Measurements from ENCODE around the gene ESRRG. TPM values are rescaled to one million over a fixed set of nuclear protein-coding genes. Genes with fewer than 3 reads are reported as not detected.
"Not testable (repeated sequence)": the region's sequence is repeated elsewhere in the genome, so short reads cannot be mapped to it uniquely, and the experiment has no call there.

ESRRG gene
- polyA plus RNA-seq, 1 donor, result 17.9 TPM

DNA sequence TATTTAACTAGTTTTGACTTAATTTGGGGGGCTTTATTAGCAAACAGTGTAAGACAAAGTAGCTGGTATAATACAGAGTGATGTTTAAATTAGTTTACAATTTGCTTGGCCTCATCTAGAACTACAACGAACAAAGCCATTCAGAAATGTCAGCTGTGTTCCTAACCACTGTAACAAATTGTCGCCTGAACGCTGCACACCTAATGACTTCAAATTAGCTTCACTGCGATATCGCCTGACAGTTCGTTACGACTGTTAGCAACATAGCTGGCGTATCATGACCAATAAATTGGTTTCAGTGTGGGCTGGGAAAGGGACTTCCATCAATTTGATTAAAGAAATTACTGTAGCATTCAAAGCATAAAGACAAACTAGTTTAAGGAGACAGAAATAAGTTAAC lies 160.1 kb downstream of the ESRRG start:
- DNase-seq (ENCODE audit: low read depth), result no peak

GRCh38 chr1:216562383-216562782 lies 160.8 kb downstream of the ESRRG start:
- no peak for DNase-seq (ENCODE audit: low read depth)

DNA sequence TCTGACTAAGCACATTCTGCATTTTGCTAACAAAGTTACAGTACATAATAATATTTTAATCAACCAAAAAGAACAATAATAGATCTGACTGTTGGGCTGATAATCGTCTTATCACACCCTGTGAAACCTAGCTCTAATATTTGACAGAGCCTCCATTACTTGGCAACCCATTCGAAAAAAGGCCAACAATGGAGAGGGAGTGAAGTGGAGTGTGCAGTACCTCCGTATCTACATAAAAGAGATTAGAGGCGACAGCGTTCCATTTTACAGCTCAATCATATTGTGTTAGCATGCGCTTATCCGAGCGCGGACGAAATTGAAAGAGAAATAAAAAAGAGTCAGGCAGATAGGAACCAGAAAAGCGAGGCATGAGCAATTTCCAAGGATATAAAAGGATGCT lies 162.7 kb downstream of the ESRRG start:
- no peak for DNase-seq (ENCODE audit: low read depth)

DNA sequence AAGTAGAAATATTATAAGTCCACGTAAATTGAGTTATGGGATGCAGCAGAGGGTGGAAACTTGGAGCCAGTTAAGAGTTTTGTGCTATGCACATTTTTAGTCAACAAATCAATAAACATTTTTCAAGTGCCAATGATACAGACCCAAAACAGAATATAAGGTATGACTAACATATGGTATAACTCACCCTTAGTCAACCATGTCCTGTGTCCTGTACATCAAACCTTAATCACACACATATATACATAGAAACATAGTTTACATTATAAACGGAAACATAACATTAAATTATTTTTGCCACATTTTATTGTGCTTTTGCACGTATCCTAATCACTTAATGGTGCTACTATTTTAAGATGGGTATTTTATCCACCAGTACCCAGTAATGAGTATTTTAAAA lies 163.9 kb downstream of the ESRRG start:
- no peak for DNase-seq (ENCODE audit: low read depth)

DNA sequence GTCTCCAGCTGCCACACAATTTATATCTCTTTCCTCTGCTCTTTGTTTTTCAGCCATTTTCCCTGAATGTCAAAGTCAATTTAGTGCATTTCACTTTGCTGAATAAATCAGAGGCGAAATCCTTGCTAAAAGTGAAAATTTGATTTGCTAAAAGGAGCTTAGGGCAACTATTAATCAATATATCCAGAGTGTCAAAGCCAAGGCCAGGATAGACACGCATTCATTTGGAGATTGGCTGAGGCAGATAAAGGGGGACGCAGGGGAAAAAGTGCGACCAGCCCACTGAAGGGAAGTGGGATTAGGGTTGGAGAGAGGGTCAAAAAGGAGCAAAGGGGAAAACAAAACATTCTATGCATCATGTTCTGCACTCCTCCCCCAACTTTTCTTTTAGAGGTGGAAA lies 167.6 kb downstream of the ESRRG start:
- DNase-seq (ENCODE audit: low read depth), result no peak

- DNase-seq (ENCODE audit: low read depth), result no peak
These were observed 168.3 kb downstream of the ESRRG start for GRCh38 chr1:216554934-216555333.

DNA sequence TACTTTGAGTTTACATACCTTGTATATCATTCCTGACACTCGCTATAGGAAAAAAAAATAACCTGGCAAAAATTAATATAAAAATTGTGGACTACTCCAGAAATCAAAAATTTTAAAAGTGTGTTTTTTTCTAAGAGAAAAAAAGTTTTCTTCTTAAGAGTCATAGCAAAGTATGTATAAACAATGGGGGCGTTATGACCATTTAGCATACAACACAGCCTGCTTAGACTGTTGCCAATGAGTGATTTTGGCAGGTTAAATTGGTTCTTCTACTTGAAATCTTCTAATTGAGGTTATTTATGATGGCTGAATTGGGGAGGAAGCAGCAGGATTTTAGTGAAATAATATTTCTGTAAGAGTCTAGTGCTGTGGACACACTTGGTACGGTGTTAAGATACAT lies 169.5 kb downstream of the ESRRG start:
- no peak for DNase-seq (ENCODE audit: low read depth)

- DNase-seq (ENCODE audit: low read depth), result no peak
These were observed 170.2 kb downstream of the ESRRG start for GRCh38 chr1:216553040-216553439.

DNA sequence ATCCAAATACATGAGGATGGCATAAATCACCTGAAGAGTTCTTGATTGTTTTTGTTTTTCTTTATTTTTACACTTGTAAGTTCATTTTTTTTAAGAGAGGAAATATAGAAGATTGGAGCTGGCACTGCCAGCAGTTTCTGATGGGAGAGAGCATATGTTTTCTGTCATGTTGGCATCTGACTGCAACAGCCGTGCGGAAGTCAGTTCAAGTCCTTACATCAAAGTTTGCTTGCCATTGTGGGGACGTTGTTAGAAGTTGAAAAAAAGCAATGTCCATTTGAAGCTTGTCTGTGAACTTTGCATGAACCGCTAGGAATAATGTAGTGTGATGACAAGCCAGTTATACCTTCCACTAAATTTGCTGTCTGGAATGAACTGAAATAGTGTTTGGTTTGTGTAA lies 173.4 kb downstream of the ESRRG start:
- DNase-seq (ENCODE audit: low read depth), result no peak

DNA sequence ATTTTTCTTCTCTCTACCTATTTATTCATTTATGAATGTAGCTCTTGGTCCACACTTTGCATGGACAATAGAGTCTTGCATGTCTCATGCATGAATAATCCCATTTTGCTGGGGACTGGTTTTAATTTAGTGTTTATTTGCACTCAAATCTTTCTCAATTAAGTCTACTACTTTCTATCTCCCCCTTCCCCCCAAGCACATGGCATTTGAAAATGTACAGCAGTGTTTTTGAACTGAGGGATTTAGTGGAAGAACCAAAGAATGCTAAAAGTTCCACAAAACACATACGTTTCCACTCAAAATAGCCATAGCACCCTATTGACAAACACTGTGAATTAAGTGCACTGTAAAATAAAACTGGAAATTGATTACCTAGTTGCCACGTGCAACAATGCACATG lies 180.5 kb downstream of the ESRRG start:
- DNase-seq (ENCODE audit: low read depth), result no peak

- DNase-seq (ENCODE audit: low read depth), result no peak
These were observed 181.0 kb downstream of the ESRRG start for GRCh38 chr1:216542263-216542662.

GRCh38 chr1:216535751-216536150 lies 187.5 kb downstream of the ESRRG start:
- DNase-seq (ENCODE audit: low read depth), result no peak

DNA sequence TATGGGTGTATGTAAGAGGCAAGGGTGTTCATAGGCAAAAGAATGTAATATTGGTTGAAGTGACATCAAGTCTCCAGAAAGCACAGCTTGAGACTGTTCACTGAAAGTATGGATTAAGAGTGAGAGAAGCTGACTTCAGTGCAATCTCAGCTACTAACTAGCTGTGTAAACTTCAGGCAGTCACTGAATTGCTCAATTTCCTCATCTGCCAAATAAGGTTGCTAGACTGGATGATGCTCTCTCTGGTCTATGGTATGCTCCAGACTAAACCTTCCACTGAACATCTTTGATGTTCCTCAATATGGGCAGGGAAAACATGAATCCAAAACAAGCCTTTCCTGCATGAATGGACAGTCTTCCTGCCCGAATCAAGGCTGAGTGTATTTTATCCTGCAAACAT lies 188.2 kb downstream of the ESRRG start:
- no peak for DNase-seq (ENCODE audit: low read depth)

GRCh38 chr1:216533776-216534175 lies 189.5 kb downstream of the ESRRG start:
- DNase-seq (ENCODE audit: low read depth), result no peak

GRCh38 chr1:216532251-216532798 lies 190.9 kb downstream of the ESRRG start:
- DNase-seq (ENCODE audit: low read depth), result no peak

GRCh38 chr1:216531263-216532239 lies 191.7 kb downstream of the ESRRG start:
- DNase-seq (ENCODE audit: low read depth), result peak; percentile 22

- not testable (repeated sequence) for DNase-seq (ENCODE audit: low read depth)
These were observed 193.4 kb downstream of the ESRRG start for GRCh38 chr1:216529851-216530250.

- no peak for DNase-seq (ENCODE audit: low read depth)
These were observed 194.4 kb downstream of the ESRRG start for GRCh38 chr1:216528816-216529215.

- no peak for DNase-seq (ENCODE audit: low read depth)
These were observed 199.6 kb downstream of the ESRRG start for GRCh38 chr1:216523449-216524190.

DNA sequence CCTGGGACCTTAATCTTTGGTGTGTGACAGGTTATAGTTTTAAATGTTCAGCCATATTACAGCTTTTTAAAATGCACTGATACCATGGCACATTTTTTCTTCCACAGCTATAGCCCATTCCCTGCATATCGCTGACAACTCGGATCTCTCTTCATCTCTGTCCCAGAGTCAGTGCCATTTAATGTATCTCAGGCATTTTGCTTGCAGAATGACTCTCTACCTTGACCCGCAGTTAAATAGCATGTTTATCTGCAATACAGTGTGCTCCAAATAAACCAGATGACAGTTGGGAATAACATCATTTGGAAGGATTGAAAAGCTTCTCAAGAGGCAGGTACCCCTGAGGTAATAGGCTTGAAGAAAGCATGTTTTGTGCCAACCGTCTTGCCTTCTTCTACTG lies 200.2 kb downstream of the ESRRG start:
- no peak for DNase-seq (ENCODE audit: low read depth)

DNA sequence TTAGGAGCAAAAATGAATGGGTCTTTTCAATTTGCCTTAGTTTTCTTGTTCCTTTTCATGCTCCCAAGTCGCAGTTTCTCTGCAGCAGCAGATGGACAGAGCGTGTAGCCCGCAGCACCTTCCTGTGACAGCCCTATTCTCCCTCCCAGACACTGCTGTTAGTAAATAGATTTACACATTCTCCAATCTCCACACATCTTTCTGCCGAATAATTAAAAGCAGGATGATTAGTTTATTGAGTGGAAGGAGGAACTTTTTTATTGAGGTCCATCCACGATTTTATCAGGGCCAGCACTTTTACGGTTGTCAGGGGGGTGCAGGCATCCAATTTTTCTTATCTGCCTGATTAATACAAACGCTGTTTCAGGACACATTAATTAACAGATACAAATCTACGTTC lies 201.8 kb downstream of the ESRRG start:
- DNase-seq (ENCODE audit: low read depth), result no peak

DNA sequence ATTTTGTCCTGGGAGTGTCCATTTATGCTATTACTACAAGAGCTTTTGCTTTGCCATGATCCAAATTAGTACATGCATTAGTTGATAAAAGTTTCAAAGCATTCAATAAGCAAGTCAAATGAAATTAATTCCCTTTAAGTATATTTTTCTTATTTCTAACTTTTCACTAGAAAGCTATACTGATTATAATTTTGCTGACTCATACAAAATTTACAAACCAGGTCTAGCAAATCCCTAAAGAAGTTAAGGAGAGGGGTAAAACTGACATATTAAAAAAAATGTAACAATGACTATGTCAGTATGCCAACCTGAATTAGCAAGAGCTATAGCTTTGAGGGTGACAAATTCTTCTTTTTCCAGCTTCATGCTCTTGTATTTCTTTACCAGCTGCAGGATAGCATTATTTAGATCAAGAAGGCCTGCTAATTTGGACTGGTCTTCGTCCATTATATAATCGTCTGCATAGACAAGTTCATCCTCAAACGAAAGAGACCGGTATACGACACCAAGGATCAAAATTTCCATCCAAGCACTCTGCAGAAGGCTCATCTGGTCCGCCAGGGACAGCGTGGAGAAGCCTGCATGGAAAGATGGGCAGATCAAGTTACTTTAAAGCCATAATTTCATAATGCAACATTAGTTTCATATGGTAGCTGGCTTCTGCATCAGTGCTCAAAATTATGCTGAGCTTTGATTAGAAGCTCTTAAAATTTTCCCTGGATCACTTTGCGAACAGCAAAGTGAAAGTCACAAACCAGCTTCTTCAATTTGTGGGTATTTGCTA lies 204.2 kb downstream of the ESRRG start:
- no peak for DNase-seq (ENCODE audit: low read depth)
